WTC11 (cell line): ENCODE data around the gene GTF2A1L. TPM values are rescaled to one million over a fixed set of nuclear protein-coding genes. Genes with fewer than 3 reads are reported as not detected.
"Not testable (repeated sequence)": the region's sequence is repeated elsewhere in the genome, so short reads cannot be mapped to it uniquely, and the experiment has no call there.

Source experiments
- ATAC-seq: fragments of 200-7000 bp; cut with Tn5 transposase; 2 replicates; pipeline ENCODE4 v1.10.0; 2021; ENCODE audit warnings: mild to moderate bottlenecking, moderate library complexity
- CTCF ChIA-PET: fragments of 300-600 bp; sonication (Branson Sonifier 250); formaldehyde crosslinking; loops from one replicate; lab custom pipeline; 2021; ENCODE audit warnings: antibody characterized with exemption; lab: Charles Lee
- POLR2A ChIA-PET: fragments of 350-600 bp; sonication (Branson Sonifier 250); formaldehyde crosslinking; loops from one replicate; lab custom pipeline; 2021; ENCODE audit warnings: antibody characterized with exemption; lab: Charles Lee
- DNase-seq: peaks from one replicate; pipeline ENCODE4 v3.0.0; 2021; ENCODE audit warnings: low spot score
- H3K27ac Mint-ChIP-seq: 2 replicates; pipeline ENCODE4 v1.8.0; 2021; ENCODE audit warnings: mixed read lengths
- H3K27me3 Mint-ChIP-seq: 2 replicates; pipeline ENCODE4 v1.8.0; 2021; ENCODE audit warnings: low read depth, mild to moderate bottlenecking, moderate library complexity, mixed read lengths
- H3K36me3 Mint-ChIP-seq: 2 replicates; pipeline ENCODE4 v1.8.0; 2021; ENCODE audit warnings: mixed read lengths
- H3K4me1 Mint-ChIP-seq: 2 replicates; pipeline ENCODE4 v1.8.0; 2022; ENCODE audit warnings: mixed read lengths
- H3K4me3 Mint-ChIP-seq: 2 replicates; pipeline ENCODE4 v1.8.0; 2021; ENCODE audit warnings: mild to moderate bottlenecking, moderate library complexity, mixed read lengths
- H3K9me3 Mint-ChIP-seq: 2 replicates; pipeline ENCODE4 v1.8.0; 2021; ENCODE audit warnings: mixed read lengths
- AR ChIP-seq: fragments of 250-450 bp; sonication (Bioruptor Pico); IDR thresholded peaks from 2 replicates; pipeline ENCODE4 v1.9.0; 2021; ENCODE audit warnings: mild to moderate bottlenecking
- CBFB ChIP-seq: sonication (generic); formaldehyde crosslinking; IDR thresholded peaks from 2 replicates; pipeline ENCODE4 v1.8.1; 2022; ENCODE audit warnings: mild to moderate bottlenecking, low read depth, missing genetic modification reagents
- CTCF ChIP-seq: fragments of 200-600 bp; IDR thresholded peaks from 2 replicates; pipeline ENCODE4 v1.8.0; 2022; ENCODE audit warnings: antibody characterized with exemption
- FOXP1 ChIP-seq: sonication (generic); formaldehyde crosslinking; IDR thresholded peaks from 2 replicates; pipeline ENCODE4 v1.8.0; 2022; ENCODE audit warnings: missing genetic modification reagents, mild to moderate bottlenecking, moderate library complexity, borderline replicate concordance
- GRHL2 ChIP-seq: fragments of 250-450 bp; sonication (Bioruptor Pico); IDR thresholded peaks from 2 replicates; pipeline ENCODE4 v1.8.0; 2022; ENCODE audit warnings: mild to moderate bottlenecking, moderate library complexity; ENCODE audit not compliant: insufficient replicate concordance, severe bottlenecking
- GTF2I ChIP-seq: fragments of 250-450 bp; sonication (Bioruptor Pico); conservative IDR thresholded peaks from 2 replicates; pipeline ENCODE4 v1.4.0; 2021; ENCODE audit warnings: mild to moderate bottlenecking
- JUN ChIP-seq: sonication (generic); formaldehyde crosslinking; IDR thresholded peaks from 2 replicates; pipeline ENCODE4 v1.8.0; 2023; ENCODE audit warnings: mild to moderate bottlenecking, missing genetic modification reagents
- MAX ChIP-seq: sonication (generic); formaldehyde crosslinking; IDR thresholded peaks from 2 replicates; pipeline ENCODE4 v1.8.0; 2022; ENCODE audit warnings: mild to moderate bottlenecking, missing genetic modification reagents
- MYBL2 ChIP-seq: sonication (generic); formaldehyde crosslinking; IDR thresholded peaks from 2 replicates; pipeline ENCODE4 v1.8.1; 2023; ENCODE audit warnings: mild to moderate bottlenecking, moderate library complexity, missing genetic modification reagents
- NFATC4 ChIP-seq: fragments of 250-450 bp; sonication (Bioruptor Pico); IDR thresholded peaks from 2 replicates; pipeline ENCODE4 v1.9.0; 2021; ENCODE audit warnings: mild to moderate bottlenecking
- PREB ChIP-seq: sonication (generic); formaldehyde crosslinking; IDR thresholded peaks from 2 replicates; pipeline ENCODE4 v1.8.1; 2022; ENCODE audit warnings: mild to moderate bottlenecking, missing genetic modification reagents, moderate library complexity, borderline replicate concordance
- RORB ChIP-seq: fragments of 250-450 bp; sonication (Bioruptor Pico); IDR thresholded peaks from 2 replicates; pipeline ENCODE4 v1.9.0; 2021; ENCODE audit warnings: mild to moderate bottlenecking
- SMAD3 ChIP-seq: sonication (generic); formaldehyde crosslinking; IDR thresholded peaks from 2 replicates; pipeline ENCODE4 v1.8.0; 2022; ENCODE audit warnings: missing genetic modification reagents, mild to moderate bottlenecking, borderline replicate concordance
- TCF7 ChIP-seq: sonication (generic); formaldehyde crosslinking; IDR thresholded peaks from 2 replicates; pipeline ENCODE4 v1.8.0; 2022; ENCODE audit warnings: mild to moderate bottlenecking, low read depth, missing genetic modification reagents, moderate library complexity
- TEAD4 ChIP-seq: sonication (generic); formaldehyde crosslinking; IDR thresholded peaks from 2 replicates; pipeline ENCODE4 v1.8.0; 2022; ENCODE audit warnings: mild to moderate bottlenecking, missing genetic modification reagents
- USF2 ChIP-seq: sonication (generic); formaldehyde crosslinking; IDR thresholded peaks from 2 replicates; pipeline ENCODE4 v1.8.1; 2023; ENCODE audit warnings: mild to moderate bottlenecking, missing genetic modification reagents, moderate library complexity
- ZBTB21 ChIP-seq: sonication (generic); formaldehyde crosslinking; IDR thresholded peaks from 2 replicates; pipeline ENCODE4 v1.8.1; 2023; ENCODE audit warnings: mild to moderate bottlenecking, missing genetic modification reagents, borderline replicate concordance
- ZBTB43 ChIP-seq: sonication (generic); formaldehyde crosslinking; IDR thresholded peaks from 2 replicates; pipeline ENCODE4 v1.8.1; 2023; ENCODE audit warnings: mild to moderate bottlenecking, missing genetic modification reagents
- ZNF317 ChIP-seq: sonication (generic); formaldehyde crosslinking; IDR thresholded peaks from 2 replicates; pipeline ENCODE4 v1.8.1; 2023; ENCODE audit warnings: low read depth, mild to moderate bottlenecking, moderate library complexity, missing genetic modification reagents, borderline replicate concordance
- ZNF671 ChIP-seq: fragments of 250-450 bp; sonication (Bioruptor Pico); IDR thresholded peaks from 2 replicates; pipeline ENCODE4 v1.8.0; 2021; ENCODE audit warnings: mild to moderate bottlenecking
- total RNA-seq: library from RNA; stranded (reverse); gene quantifications from 3 replicates; pipeline ENCODE4 v1.2.3, GENCODE V29; 2021

The GTF2A1L gene
- total RNA-seq, 1 experiment from 2014 or later: not detected

- Mint-ChIP-seq H3K27me3 (no peaks in the 10 kb centered on the region), H3K9me3 (no peaks in the 10 kb centered on the region; the same call in 1 of the 2 replicates), H3K36me3 (no peaks in the 10 kb centered on the region), H3K4me1 (peaks cover 6% of the 10 kb centered on the region), H3K27ac (no peak overlapping the region), H3K4me3 (no peak overlapping the region)
- ATAC-seq (no peak), DNase-seq (no peak)
- TF ChIP-seq TCF7 (CRISPR knock-in tag) (no peak), PREB (CRISPR knock-in tag) (no peak), ZNF317 (CRISPR knock-in tag) (no peak), USF2 (CRISPR knock-in tag) (no peak), TEAD4 (CRISPR knock-in tag) (no peak), JUN (CRISPR knock-in tag) (no peak), SMAD3 (CRISPR knock-in tag) (no peak), GTF2I (CRISPR knock-in tag) (no peak), CBFB (CRISPR knock-in tag) (no peak), MYBL2 (CRISPR knock-in tag) (no peak), ZBTB43 (CRISPR knock-in tag) (no peak)
- CTCF ChIA-PET: no interaction called here
- POLR2A ChIA-PET: no interaction called here
Measured at GRCh38 chr2:48607307-48608014, 10.2 kb upstream of the GTF2A1L start.

- no peak for ATAC-seq
- ChIA-PET POLR2A (interaction anchor here (0.7 kb wide), 1 partner anchor 148 kb away, joined by 4 read pairs; no protein-coding TSS in a partner anchor), CTCF (no interaction called here)
- Mint-ChIP-seq H3K36me3 (peaks cover 15% of the 10 kb centered on the region), H3K4me3 (no peak overlapping the region), H3K27ac (no peak overlapping the region), H3K4me1 (peaks cover 6% of the 10 kb centered on the region), H3K27me3 (no peaks in the 10 kb centered on the region), H3K9me3 (peaks cover 12% of the 10 kb centered on the region)
- no peak for DNase-seq
- TF ChIP-seq CTCF (no peak), RORB (CRISPR knock-in tag) (no peak), CBFB (CRISPR knock-in tag) (no peak), NFATC4 (CRISPR knock-in tag) (no peak), AR (CRISPR knock-in tag) (no peak), FOXP1 (CRISPR knock-in tag) (no peak), JUN (CRISPR knock-in tag) (no peak), ZNF671 (CRISPR knock-in tag) (no peak), GRHL2 (CRISPR knock-in tag) (no peak), MYBL2 (CRISPR knock-in tag) (no peak), ZBTB21 (CRISPR knock-in tag) (no peak), MAX (CRISPR knock-in tag) (no peak)
Measured at GRCh38 chr2:48613211-48613610, 4.4 kb upstream of the GTF2A1L start.

- DNase-seq, POLR2A ChIA-PET, H3K27ac Mint-ChIP-seq, H3K4me3 Mint-ChIP-seq, H3K27me3 Mint-ChIP-seq, H3K4me1 Mint-ChIP-seq, ATAC-seq: not testable (repeated sequence)
- peaks cover 15% of the 10 kb centered on the region for H3K36me3 Mint-ChIP-seq
- H3K9me3 Mint-ChIP-seq: peaks cover 12% of the 10 kb centered on the region
- CTCF ChIA-PET: interaction anchor here (0.6 kb wide), 2 partner anchors 15 to 243 kb away, joined by 3 read pairs; no protein-coding TSS in a partner anchor
Measured at GRCh38 chr2:48614581-48614980, 3.1 kb upstream of the GTF2A1L start.
